GM12864 (cell line): ENCODE measurements around the gene SEMA6B.

Experiments
- DNase-seq: peaks from one replicate; pipeline ENCODE4 v3.0.0-alpha.2; 2011; ENCODE audit warnings: low read depth
- H3K4me3 ChIP-seq: 2 replicates; pipeline ENCODE4 v1.5.1; 2011; ENCODE audit warnings: mild to moderate bottlenecking, low read depth, low read length, control low read depth
- CTCF ChIP-seq: IDR thresholded peaks from 2 replicates; pipeline ENCODE4 v1.5.1; 2011; ENCODE audit warnings: low read depth, mild to moderate bottlenecking, moderate library complexity, low read length, control low read depth, inconsistent platforms; ENCODE audit errors: missing control alignments

SEMA6B gene

GRCh38 chr19:4517451-4518057, 41.9 kb downstream of the SEMA6B start:
- no peak overlapping the region for H3K4me3 ChIP-seq
- no peak for DNase-seq
- no peak for TF ChIP-seq CTCF

- no peak for TF ChIP-seq CTCF
- H3K4me3 ChIP-seq = no peak overlapping the region
- no peak for DNase-seq
Measured at GRCh38 chr19:4516939-4517300, 42.6 kb downstream of the SEMA6B start.

GRCh38 chr19:4516199-4516938, 43.1 kb downstream of the SEMA6B start:
- TF ChIP-seq CTCF = no peak
- H3K4me3 ChIP-seq = no peak overlapping the region
- no peak for DNase-seq

- no peak for TF ChIP-seq CTCF
- no peak overlapping the region for H3K4me3 ChIP-seq
- DNase-seq = no peak
Measured at GRCh38 chr19:4515732-4516131, 43.8 kb downstream of the SEMA6B start.

- DNase-seq = no peak
- TF ChIP-seq CTCF = no peak
- no peak overlapping the region for H3K4me3 ChIP-seq
Measured at GRCh38 chr19:4513248-4513647, 46.2 kb downstream of the SEMA6B start.

GRCh38 chr19:4512070-4512469, 47.4 kb downstream of the SEMA6B start:
- TF ChIP-seq CTCF = no peak
- no peak for DNase-seq
- H3K4me3 ChIP-seq = no peak overlapping the region
